GM19099 (cell line): ENCODE results near the gene ZNF292.

Experiments
- POLR2A ChIP-seq: IDR thresholded peaks from 3 replicates; pipeline ENCODE4 v1.6.1; 2011; ENCODE audit warnings: low read depth; ENCODE audit not compliant: insufficient read length; ENCODE audit errors: extremely low read depth

ZNF292 gene

GRCh38 chr6:87197547-87197946 lies 42.2 kb downstream of the ZNF292 start:
- TF ChIP-seq POLR2A, result no peak

GRCh38 chr6:87199787-87200186 lies 44.4 kb downstream of the ZNF292 start:
- no peak for TF ChIP-seq POLR2A

DNA sequence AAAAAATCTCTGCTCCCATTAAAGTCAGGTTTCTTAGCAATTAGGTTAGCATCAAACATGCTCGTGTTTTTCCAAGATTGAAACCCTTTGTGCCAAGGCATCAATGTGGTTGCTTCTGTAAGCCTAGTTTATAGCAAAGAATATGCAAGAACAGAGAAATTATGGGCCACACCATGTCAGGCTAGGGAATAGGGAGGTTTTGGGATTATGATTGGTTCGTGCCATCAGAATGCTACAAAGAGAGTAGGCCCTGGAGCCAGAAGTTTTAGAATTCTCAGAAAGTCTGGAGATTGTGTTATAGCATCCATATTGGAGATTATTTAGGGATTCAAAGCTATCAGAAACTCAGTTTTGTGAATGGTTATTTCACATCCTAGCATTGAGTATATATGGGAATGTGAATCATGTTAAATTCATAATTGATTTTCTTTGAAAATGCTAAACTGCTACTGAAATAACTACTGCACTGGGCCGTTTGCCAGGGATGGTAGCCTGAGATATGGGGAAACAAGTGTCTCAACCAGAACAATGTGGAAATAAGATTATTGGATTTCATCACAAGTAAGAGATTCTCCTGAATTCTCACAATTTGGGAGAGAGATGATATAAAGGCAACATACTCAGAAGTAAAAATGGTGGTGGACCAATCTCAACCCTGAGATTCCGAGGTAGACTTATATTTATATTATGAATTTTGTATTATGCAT lies 45.3 kb downstream of the ZNF292 start:
- TF ChIP-seq POLR2A, result no peak

GRCh38 chr6:87203448-87204023 lies 48.2 kb downstream of the ZNF292 start:
- TF ChIP-seq POLR2A, result no peak

- TF ChIP-seq POLR2A, result no peak
These were observed 54.4 kb downstream of the ZNF292 start for GRCh38 chr6:87209812-87210211.

DNA sequence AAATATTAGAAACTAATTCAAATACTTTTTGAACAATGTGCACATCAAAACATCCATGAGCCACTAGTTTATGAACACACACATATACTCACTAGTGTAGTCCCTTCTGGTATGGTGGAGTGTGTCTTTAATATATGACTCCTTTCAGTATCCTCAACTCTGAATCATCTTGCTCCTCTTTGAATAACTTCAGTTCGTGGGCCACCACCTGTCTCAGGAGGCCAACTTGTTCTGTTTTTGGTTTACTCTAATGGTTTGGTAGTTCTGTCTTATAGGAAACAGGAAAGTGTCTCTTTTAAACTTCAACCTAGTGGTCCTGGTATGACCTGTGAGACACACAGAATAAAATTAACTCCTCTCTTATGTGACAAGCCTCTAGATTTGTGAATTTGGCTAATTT lies 55.6 kb downstream of the ZNF292 start:
- TF ChIP-seq POLR2A, result no peak

DNA sequence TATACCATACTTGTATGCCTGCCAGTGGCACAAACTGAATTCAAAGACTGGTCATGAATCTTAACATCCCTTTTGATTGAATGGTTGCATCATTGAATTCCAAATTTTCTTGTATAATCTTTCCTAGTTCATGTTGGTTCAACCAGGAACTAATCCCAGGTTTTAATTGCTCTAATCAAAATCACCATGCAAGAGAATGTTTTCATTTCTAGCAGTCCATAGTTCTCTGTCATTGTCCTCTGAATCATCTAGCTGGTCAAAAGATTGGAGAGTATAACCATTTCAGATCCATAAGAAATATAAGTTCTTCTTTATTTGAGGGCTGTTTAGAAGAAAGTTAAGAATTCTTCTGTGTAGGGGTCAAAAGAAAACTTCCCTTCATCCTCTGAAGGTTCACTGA lies 57.2 kb downstream of the ZNF292 start:
- no peak for TF ChIP-seq POLR2A

DNA sequence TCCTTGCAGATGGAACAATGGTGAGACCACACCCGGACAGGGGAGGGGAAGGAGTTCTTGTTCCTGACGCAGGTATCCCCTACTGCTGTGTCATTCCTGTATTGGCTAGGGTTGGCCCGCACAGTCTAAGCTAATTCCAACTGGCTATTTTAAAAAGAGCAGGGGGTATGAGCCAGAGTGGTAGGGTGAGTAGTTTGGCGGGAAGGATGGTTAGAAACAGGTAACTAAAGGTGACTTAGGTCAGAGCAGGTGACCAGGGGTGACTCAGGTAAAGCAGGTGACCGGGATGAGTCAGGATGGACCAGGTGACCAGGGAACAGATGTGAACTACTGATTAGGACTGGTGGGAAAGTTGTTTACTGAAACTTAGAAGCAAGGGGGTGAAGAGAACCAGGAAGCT lies 58.0 kb downstream of the ZNF292 start:
- no peak for TF ChIP-seq POLR2A

DNA sequence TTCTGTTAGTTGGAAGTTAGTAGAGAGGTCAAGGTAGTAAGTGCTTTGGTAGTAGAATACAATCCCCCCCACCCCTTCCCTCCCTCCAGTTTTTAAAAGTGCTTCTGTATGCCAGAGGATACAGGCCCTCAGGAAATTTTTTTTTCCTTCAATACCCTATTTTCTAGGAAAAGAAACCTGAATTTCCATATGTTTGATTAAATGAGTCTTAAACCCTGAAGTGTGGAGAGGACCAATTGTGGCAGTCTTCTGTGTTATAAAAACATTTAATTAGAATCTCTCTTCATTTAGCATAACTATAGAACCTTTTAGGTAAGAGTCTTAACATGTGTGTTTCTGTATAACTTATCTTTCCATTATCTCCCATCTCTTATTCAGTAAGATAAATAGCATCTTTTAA lies 59.5 kb downstream of the ZNF292 start:
- no peak for TF ChIP-seq POLR2A

DNA sequence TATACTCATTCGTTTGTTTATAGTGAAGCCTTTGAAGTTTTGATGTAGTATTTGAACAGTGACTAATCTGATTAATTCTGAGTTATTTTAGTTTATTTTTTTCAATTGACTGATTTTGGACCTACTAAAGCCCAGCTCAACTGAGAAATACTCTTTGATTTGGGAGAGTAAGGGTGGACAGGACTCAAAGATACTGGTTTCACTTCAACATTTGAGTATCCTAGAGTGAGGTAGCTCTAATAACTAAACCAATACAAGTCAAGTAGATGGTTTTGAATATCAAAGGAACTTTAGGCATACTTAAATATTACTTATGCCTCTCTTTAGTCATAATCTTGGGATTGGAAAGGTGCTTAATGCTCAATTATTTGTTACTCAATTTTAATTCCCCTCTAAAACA lies 65.6 kb downstream of the ZNF292 start:
- no peak for TF ChIP-seq POLR2A

- TF ChIP-seq POLR2A, result no peak
These were observed 67.3 kb downstream of the ZNF292 start for GRCh38 chr6:87222676-87223075.

DNA sequence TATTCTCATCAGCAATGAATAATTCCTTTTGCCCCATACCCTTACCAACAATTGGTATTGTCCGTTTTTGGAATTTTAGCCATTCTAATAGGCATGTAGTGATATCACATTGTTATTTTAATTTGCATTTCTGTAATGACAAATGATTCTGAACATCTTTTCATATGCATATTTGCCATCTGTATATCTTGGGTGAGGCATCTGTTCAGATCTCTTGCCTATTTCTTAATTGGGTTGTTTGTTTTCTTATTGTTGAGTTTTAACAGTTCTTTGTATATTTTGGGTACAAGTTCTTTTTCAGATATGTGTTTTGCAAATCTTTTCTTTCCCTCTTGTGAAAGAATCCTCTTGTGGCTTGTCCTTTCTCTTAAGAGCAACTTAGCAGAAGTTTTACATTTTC lies 69.6 kb downstream of the ZNF292 start:
- TF ChIP-seq POLR2A, result no peak

GRCh38 chr6:87225511-87225910 lies 70.1 kb downstream of the ZNF292 start:
- TF ChIP-seq POLR2A, result no peak

GRCh38 chr6:87225937-87226336 lies 70.6 kb downstream of the ZNF292 start:
- no peak for TF ChIP-seq POLR2A

GRCh38 chr6:87230801-87231200 lies 75.4 kb downstream of the ZNF292 start:
- TF ChIP-seq POLR2A, result no peak

DNA sequence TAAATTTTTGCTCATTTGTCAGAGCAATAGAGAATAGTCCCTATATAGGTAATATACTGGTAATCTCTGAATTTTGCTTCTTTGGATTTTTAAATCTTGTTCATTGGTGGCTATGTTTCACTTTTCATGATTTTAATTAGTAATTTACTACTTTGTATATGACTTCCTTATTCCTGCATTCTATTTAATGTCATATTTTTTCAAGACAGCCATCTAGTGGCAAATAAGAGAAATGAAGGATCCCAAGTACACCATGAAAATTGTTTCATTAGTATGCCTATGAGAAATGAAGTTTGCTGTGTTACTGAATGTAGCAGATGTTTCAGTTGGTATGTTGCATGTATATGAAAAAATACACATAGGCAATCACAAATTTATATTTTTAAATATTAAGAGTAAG lies 82.4 kb downstream of the ZNF292 start:
- no peak for TF ChIP-seq POLR2A

DNA sequence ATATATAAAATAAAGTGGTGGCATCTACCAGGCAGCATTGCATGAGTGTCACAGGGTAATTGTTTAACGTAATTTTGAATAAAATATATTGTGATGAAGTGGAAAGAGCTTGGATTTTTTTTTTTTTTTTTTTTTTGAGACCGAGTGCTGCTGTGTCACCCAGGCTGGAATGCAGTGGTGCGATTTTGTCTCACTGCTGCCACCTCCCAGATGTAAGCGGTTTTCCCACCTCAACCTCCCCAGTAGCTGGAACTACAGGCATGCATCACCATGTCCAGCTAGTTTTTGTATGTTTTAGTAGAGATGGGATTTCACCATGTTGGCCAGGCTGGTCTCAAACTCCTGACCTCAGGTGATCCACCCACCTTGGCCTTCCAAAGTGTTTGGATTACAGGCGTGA lies 85.9 kb downstream of the ZNF292 start:
- TF ChIP-seq POLR2A, result no peak
